HG03521 (cell line): ENCODE data around the gene FBN2.
"Not testable (repeated sequence)": the region's sequence is repeated elsewhere in the genome, so short reads cannot be mapped to it uniquely, and the experiment has no call there.

Source experiments
- ATAC-seq: cut with Tn5 transposase; IDR thresholded peaks from one replicate; pipeline ENCODE4 v1.9.1; 2021; ENCODE audit warnings: mild to moderate bottlenecking, moderate library complexity; ENCODE audit not compliant: unreplicated experiment

FBN2 gene

GRCh38 chr5:128321418-128321817 is 216.6 kb downstream of the FBN2 start:
- not testable (repeated sequence) for ATAC-seq

- no peak for ATAC-seq
Observed at GRCh38 chr5:128318691-128319090, 219.4 kb downstream of the FBN2 start.

- no peak for ATAC-seq
Observed at GRCh38 chr5:128317481-128317880, 220.6 kb downstream of the FBN2 start.

DNA sequence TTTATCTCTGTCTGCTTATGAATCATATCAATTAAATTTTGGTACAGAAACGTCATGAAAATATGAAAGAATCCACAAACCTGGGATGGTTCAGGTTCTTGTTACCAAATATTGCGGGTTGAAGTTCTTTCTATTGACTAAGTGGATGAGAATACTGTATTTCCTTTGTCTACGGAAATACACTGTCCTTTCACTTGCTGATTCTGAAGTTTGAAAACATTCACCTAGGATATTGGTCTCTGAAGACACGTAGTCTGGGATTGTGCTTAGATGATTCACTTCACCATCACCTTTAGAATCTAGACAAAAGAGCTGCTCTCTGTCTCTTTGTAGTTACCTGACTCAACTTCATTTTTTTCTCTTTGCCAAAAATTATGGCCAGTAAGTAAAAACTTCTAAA is 222.4 kb downstream of the FBN2 start:
- ATAC-seq: no peak

DNA sequence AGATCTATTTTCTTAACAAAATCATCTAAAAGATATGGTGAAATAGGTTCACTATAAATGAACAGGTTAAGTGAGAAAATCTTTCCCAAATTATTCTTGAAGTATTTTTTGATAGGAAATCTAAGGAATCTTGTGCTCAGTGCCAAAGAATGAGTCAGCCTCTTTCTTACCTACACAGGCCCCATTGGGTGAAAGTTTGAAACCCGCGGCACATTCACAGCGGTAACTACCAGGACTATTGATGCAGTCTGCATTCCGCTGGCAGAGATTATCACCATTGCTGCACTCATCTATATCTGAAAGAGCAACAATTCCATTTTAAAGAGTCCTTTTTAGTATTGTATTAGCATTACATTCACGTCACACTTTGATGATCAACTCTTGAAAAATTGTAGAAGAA is 232.7 kb downstream of the FBN2 start:
- no peak for ATAC-seq

DNA sequence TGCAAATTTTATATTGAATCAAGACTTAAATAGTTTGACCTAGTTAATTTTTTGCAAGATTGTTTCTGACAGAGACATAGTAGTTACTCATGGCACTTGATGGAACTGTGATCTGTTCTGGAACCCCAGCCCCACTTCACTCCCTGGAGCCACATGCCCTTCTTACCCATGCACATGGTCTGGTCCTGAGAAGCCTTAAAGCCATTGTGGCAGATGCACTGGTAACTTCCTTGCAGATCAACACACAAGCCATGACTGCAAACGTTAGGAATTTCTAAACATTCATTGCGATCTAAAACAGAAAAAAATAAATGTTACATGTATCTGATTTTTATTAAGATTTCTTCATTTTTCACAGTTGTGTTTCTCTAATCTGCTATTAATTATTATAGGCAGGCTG is 233.3 kb downstream of the FBN2 start:
- no peak for ATAC-seq

- no peak for ATAC-seq
Observed at GRCh38 chr5:128304088-128304487, 234.0 kb downstream of the FBN2 start.

DNA sequence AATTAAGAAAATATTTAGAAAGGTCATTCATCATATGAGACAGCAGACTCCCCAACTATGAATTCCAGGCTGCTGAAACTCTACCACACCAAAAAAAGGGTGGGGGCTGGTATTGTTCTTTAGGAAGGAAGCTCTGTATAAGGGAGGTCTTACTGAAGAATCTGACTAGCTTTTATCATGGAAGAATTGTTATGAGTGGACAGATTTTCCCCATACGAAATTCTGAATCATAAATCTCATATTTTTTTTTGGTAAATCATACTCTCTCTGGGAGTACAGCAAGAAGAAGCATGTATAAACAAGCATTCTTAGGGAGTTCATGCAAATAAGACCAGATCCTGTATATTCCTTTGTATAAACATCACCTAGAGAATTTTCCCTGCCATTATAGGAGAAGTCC is 234.5 kb downstream of the FBN2 start:
- ATAC-seq: no peak

GRCh38 chr5:128300181-128300580 is 237.9 kb downstream of the FBN2 start:
- ATAC-seq: no peak

DNA sequence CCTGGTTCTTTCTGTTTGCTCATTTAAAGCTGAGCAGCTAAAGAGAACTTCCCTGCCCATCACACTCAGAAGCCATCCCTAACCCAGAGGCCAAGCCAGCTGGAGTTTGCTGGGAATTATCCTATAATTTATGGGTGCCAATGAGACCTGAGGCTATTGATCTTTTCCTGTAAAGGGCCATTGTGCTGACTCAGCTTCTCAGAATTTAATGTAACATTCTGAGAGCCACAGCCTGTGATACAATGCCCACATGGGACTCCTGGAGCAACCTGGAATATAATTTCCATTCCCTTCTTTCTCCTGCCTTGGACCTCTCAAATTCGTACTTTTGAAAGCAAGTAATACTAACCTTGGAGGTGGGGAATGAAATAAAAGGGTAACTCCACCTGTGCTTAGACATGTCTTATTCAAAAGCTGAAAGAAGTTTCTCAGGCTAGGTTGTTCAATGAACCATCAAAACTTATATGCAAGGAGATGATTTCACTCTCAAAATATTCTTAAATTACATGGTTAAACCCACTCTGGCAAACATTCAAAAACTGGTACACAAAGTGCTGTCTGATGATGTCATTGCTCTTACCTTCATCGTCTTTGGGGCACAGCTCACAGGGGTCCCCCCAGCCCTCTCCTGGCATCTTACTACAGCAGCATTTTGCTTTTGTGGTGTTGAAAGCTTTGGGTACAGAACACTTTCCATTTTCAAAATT is 247.7 kb downstream of the FBN2 start:
- ATAC-seq: no peak

DNA sequence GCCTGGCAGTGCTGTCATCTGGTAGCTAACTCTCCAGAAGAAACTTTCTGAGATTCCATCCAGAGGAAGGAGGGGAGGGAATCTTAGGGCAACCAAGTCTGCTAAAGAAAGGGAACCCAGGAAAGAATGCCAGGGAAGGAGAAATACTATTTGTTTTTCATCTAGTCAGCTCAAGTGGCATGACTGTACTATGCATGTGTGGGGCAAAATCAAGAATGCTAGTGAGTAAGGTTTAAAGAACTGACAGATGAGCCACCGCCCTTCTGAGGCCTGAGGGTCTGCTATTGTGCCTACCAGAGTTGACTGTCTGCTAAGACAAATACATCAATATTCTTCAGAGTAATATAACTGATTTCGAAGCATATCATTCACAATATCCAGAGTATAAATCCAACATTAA is 250.3 kb downstream of the FBN2 start:
- no peak for ATAC-seq

- no peak for ATAC-seq
Observed at GRCh38 chr5:128284236-128284635, 253.8 kb downstream of the FBN2 start.

- no peak for ATAC-seq
Observed at GRCh38 chr5:128279345-128279744, 258.7 kb downstream of the FBN2 start.

- ATAC-seq: no peak
Observed at GRCh38 chr5:128276537-128277216, 261.4 kb downstream of the FBN2 start.

GRCh38 chr5:128274441-128274840 is 263.6 kb downstream of the FBN2 start:
- ATAC-seq: no peak

DNA sequence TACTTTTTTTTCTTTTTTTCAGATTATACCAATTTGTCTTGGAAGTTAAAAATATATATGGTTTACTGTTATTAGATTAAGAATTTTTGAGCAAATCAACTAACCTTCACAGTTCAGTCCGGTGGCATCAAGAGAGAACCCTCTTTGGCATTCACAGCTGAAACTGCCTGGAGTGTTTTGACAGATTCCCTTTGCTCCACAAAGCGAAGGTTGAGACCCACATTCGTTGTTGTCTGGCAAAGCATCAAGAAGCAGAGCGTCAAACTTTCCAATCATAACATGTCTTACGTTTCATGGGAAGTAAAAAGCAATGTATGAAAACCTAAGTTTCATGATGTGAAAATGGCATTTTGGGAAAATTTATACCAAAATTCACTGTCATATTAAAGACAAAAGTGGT is 264.3 kb downstream of the FBN2 start:
- ATAC-seq: no peak

DNA sequence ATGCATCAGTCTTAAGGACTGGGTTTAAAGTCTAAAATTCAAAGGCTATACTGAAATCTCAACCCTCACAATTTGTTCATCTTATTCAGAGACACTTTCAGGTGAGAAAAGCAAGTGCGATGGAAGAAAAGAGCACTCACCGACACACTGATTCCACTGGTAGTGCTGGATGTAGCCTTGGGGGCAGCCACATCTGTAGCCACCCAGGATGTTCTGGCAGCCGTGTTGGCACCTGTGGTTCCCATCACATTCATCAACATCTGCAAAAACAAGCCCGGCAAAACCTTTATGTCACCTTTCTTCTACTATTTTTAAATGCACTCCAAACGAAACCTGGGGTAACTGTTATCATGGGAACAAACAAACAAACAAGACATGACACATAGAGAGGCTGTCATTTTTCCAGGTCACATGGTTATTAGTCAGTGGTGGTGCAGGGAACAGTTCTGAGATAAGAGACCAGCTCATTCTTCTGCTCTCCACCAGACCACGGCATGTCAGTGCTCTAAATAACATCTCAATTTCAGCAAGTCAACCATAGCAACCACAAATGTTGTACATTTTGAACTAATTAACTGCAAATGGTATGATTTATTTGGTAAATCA is 266.1 kb downstream of the FBN2 start:
- no peak for ATAC-seq

DNA sequence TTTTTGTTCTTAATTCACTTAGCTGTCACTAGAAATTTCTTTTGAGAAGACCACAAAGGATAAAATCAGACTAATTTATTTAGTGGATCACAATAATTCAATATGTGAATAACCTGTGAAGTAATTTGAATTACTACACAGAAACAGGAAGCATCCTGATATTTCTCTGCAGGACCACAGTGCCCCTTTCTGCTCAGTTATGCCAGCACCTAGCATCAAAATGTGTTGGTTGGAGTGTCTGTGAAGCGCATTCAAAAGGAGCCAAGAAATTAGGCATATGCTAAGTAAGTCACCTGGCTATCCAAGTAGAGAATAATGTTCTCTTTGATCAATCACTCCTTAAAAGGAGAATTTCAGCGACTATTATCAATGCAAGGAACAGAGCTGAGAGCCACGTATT is 267.0 kb downstream of the FBN2 start:
- no peak for ATAC-seq

GRCh38 chr5:128264564-128265360 is 273.3 kb downstream of the FBN2 start:
- no peak for ATAC-seq

GRCh38 chr5:128263357-128263756 is 274.7 kb downstream of the FBN2 start:
- no peak for ATAC-seq

- no peak for ATAC-seq
Observed at GRCh38 chr5:128262911-128263310, 275.1 kb downstream of the FBN2 start.
